ENCODE data around the gene PNO1.

The PNO1 gene

DNA sequence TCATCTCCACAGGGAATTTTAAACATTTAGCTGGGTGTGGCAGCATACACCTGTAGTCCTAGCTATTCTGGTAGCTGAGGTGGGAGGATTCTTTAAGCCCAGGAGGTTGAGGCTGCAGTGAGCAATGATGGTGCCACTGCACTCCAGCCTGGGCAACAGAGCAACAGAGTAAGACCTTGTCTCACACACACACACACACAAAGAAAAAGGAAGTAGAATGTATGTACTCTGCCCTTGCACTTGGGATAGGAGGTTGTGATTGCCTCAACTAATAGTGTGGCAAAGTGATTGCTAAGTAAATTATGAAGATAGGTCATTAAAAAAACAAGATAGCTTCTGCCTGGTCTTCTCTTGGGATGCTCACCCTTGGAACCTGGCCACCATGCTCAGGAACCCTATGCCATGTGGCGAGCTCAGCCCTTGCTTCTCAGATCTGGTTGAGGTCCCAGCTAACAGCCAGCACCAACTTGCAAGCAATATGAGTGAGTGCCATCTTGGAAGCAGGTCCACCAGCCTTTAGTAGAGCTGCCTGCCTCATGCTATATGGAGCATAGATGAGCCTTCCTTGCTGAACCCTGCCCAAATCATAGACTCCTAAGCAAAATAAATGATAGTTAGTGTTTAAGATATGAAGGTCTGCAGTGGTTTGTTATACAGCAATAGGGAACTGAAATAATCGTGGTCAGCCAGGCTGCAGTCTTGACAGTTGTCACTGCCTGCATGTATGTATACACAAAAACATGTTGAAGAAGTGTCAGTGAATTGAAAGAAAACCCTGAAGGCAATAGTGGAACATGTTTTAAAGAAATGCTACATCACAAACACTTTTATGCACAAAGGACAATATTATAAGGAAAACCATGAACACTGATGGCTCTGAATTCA, 30.1 kb upstream of the PNO1 start:
- no CpG with 5 or more reads among the region's 2 CpGs for WGBS, 2 donors (ENCODE audit: extremely low coverage in 2 of 2, insufficient read length in 2 of 2, insufficient replicate concordance in 1 of 2)

GRCh38 chr2:68134120-68134519, 23.6 kb upstream of the PNO1 start:
- Histone ChIP-seq H3K14ac (ENCODE audit: low read length) (no peak overlapping the region), H3K23ac (ENCODE audit: low read depth, low read length, poor library complexity) (no peak overlapping the region), H3K27me3 (ENCODE audit: control insufficient read depth in 3 of 3, insufficient read depth in 3 of 3, low read depth in 1 of 3, low read length in 3 of 3) (no peaks in the 10 kb centered on the region), H3K4me2 (ENCODE audit: insufficient read depth, low read length, poor library complexity, severe bottlenecking) (no peak overlapping the region), H2BK120ac (ENCODE audit: low read depth, low read length) (no peak overlapping the region), H2AK5ac (ENCODE audit: low read depth, low read length) (no peak overlapping the region), H2BK12ac (ENCODE audit: low read length) (no peak overlapping the region), H2BK5ac (ENCODE audit: low read length) (no peak overlapping the region), H2AFZ (ENCODE audit: low read length) (no peak overlapping the region), H3K36me3 (replicated peaks in 1 of 2; ENCODE audit: control insufficient read depth in 2 of 2, insufficient read depth in 2 of 2, low read length in 2 of 2) (peaks cover 6 to 42% of the 10 kb centered on the region in 2 donors), H3K4me1 (ENCODE audit: control insufficient read depth in 2 of 2, insufficient read depth in 1 of 2, low read depth in 1 of 2, low read length in 2 of 2) (no peaks in the 10 kb centered on the region), H3K4ac (ENCODE audit: low read length) (no peak overlapping the region), H3K9ac (ENCODE audit: low read depth, low read length, poor library complexity) (no peak overlapping the region), H4K8ac (ENCODE audit: low read depth, low read length) (no peak overlapping the region), H3K27ac (replicated peaks; ENCODE audit: low read length) (no peak overlapping the region), H3K18ac (ENCODE audit: low read length) (no peak overlapping the region), H3K9me3 (replicated peaks in 1 of 2; ENCODE audit: control insufficient read depth in 2 of 2, insufficient read depth in 1 of 2, low read depth in 1 of 2, low read length in 2 of 2) (no peaks in the 10 kb centered on the region), H2BK15ac (ENCODE audit: low read length) (no peak overlapping the region), H4K91ac (ENCODE audit: low read depth, low read length, poor library complexity) (no peak overlapping the region), H3K79me1 (ENCODE audit: low read depth, low read length) (no peaks in the 10 kb centered on the region), H3K4me3 (ENCODE audit: low read length in 2 of 2) (no peak overlapping the region)
- WGBS, 2 donors (ENCODE audit: extremely low coverage in 2 of 2, insufficient read length in 2 of 2, insufficient replicate concordance in 1 of 2) = no CpG with 5 or more reads among the region's 1 CpG
- DNase-seq (ENCODE audit: low spot score) = no peak

More for the DNA sequence above, 30.1 kb upstream of the PNO1 start:
- no peak overlapping the region for H2AFZ ChIP-seq (ENCODE audit: low read length)
- H3K9me3 ChIP-seq (replicated peaks in 1 of 2; ENCODE audit: control insufficient read depth in 2 of 2, insufficient read depth in 1 of 2, low read depth in 1 of 2, low read length in 2 of 2) = no peaks in the 10 kb centered on the region
- no peak overlapping the region for H3K4me3 ChIP-seq (ENCODE audit: low read length in 2 of 2)
- H2BK12ac ChIP-seq (ENCODE audit: low read length) = no peak overlapping the region
- H4K8ac ChIP-seq (ENCODE audit: low read depth, low read length) = no peak overlapping the region
- H3K4me2 ChIP-seq (ENCODE audit: insufficient read depth, low read length, poor library complexity, severe bottlenecking) = no peak overlapping the region
- no peak overlapping the region for H3K18ac ChIP-seq (ENCODE audit: low read length)
- DNase-seq (ENCODE audit: low spot score) = no peak
- no peaks in the 10 kb centered on the region for H3K79me1 ChIP-seq (ENCODE audit: low read depth, low read length)
- no peak overlapping the region for H2BK120ac ChIP-seq (ENCODE audit: low read depth, low read length)
- no peak overlapping the region for H3K23ac ChIP-seq (ENCODE audit: low read depth, low read length, poor library complexity)
- no peak overlapping the region for H2BK15ac ChIP-seq (ENCODE audit: low read length)
- H4K91ac ChIP-seq (ENCODE audit: low read depth, low read length, poor library complexity) = no peak overlapping the region
- no peak overlapping the region for H3K4ac ChIP-seq (ENCODE audit: low read length)
- no peak overlapping the region for H3K27ac ChIP-seq (replicated peaks; ENCODE audit: low read length)
- H3K14ac ChIP-seq (ENCODE audit: low read length) = no peak overlapping the region
- H3K9ac ChIP-seq (ENCODE audit: low read depth, low read length, poor library complexity) = no peak overlapping the region
- H2AK5ac ChIP-seq (ENCODE audit: low read depth, low read length) = no peak overlapping the region
- no peak overlapping the region for H2BK5ac ChIP-seq (ENCODE audit: low read length)
- H3K27me3 ChIP-seq (ENCODE audit: control insufficient read depth in 3 of 3, insufficient read depth in 3 of 3, low read depth in 1 of 3, low read length in 3 of 3) = no peaks in the 10 kb centered on the region
- H3K36me3 ChIP-seq (replicated peaks in 1 of 2; ENCODE audit: control insufficient read depth in 2 of 2, insufficient read depth in 2 of 2, low read length in 2 of 2) = peaks cover 0 to 5% of the 10 kb centered on the region in 2 donors
- no peaks in the 10 kb centered on the region for H3K4me1 ChIP-seq (ENCODE audit: control insufficient read depth in 2 of 2, insufficient read depth in 1 of 2, low read depth in 1 of 2, low read length in 2 of 2)

- H4K91ac ChIP-seq (ENCODE audit: low read depth, low read length, poor library complexity) = no peak overlapping the region
- H2BK5ac ChIP-seq (ENCODE audit: low read length) = no peak overlapping the region
- H3K4ac ChIP-seq (ENCODE audit: low read length) = no peak overlapping the region
- H3K14ac ChIP-seq (ENCODE audit: low read length) = no peak overlapping the region
- H3K9ac ChIP-seq (ENCODE audit: low read depth, low read length, poor library complexity) = no peak overlapping the region
- H3K27me3 ChIP-seq (ENCODE audit: control insufficient read depth in 3 of 3, insufficient read depth in 3 of 3, low read depth in 1 of 3, low read length in 3 of 3) = no peaks in the 10 kb centered on the region
- DNase-seq (ENCODE audit: low spot score) = no peak
- H3K4me2 ChIP-seq (ENCODE audit: insufficient read depth, low read length, poor library complexity, severe bottlenecking) = no peak overlapping the region
- H2BK120ac ChIP-seq (ENCODE audit: low read depth, low read length) = no peak overlapping the region
- H4K8ac ChIP-seq (ENCODE audit: low read depth, low read length) = no peak overlapping the region
- no peaks in the 10 kb centered on the region for H3K79me1 ChIP-seq (ENCODE audit: low read depth, low read length)
- H3K27ac ChIP-seq (replicated peaks; ENCODE audit: low read length) = no peak overlapping the region
- H2AK5ac ChIP-seq (ENCODE audit: low read depth, low read length) = no peak overlapping the region
- H2AFZ ChIP-seq (ENCODE audit: low read length) = no peak overlapping the region
- no peak overlapping the region for H3K4me3 ChIP-seq (ENCODE audit: low read length in 2 of 2)
- H3K4me1 ChIP-seq (ENCODE audit: control insufficient read depth in 2 of 2, insufficient read depth in 1 of 2, low read depth in 1 of 2, low read length in 2 of 2) = no peaks in the 10 kb centered on the region
- no peak overlapping the region for H3K18ac ChIP-seq (ENCODE audit: low read length)
- H3K9me3 ChIP-seq (replicated peaks in 1 of 2; ENCODE audit: control insufficient read depth in 2 of 2, insufficient read depth in 1 of 2, low read depth in 1 of 2, low read length in 2 of 2) = no peaks in the 10 kb centered on the region
- H2BK15ac ChIP-seq (ENCODE audit: low read length) = no peak overlapping the region
- H2BK12ac ChIP-seq (ENCODE audit: low read length) = no peak overlapping the region
- peaks cover 6 to 42% of the 10 kb centered on the region in 2 donors for H3K36me3 ChIP-seq (replicated peaks in 1 of 2; ENCODE audit: control insufficient read depth in 2 of 2, insufficient read depth in 2 of 2, low read length in 2 of 2)
- WGBS, 2 donors (ENCODE audit: extremely low coverage in 2 of 2, insufficient read length in 2 of 2, insufficient replicate concordance in 1 of 2) = no CpG with 5 or more reads among the region's 6 CpGs
- no peak overlapping the region for H3K23ac ChIP-seq (ENCODE audit: low read depth, low read length, poor library complexity)
Observed at GRCh38 chr2:68134554-68134953, 23.1 kb upstream of the PNO1 start.

- H3K23ac ChIP-seq (ENCODE audit: low read depth, low read length, poor library complexity) = no peak overlapping the region
- no peak overlapping the region for H2BK12ac ChIP-seq (ENCODE audit: low read length)
- no peak overlapping the region for H2BK120ac ChIP-seq (ENCODE audit: low read depth, low read length)
- WGBS, 2 donors (ENCODE audit: extremely low coverage in 2 of 2, insufficient read length in 2 of 2, insufficient replicate concordance in 1 of 2) = no CpG with 5 or more reads among the region's 7 CpGs
- H4K8ac ChIP-seq (ENCODE audit: low read depth, low read length) = no peak overlapping the region
- no peak overlapping the region for H3K14ac ChIP-seq (ENCODE audit: low read length)
- no peaks in the 10 kb centered on the region for H3K27me3 ChIP-seq (ENCODE audit: control insufficient read depth in 3 of 3, insufficient read depth in 3 of 3, low read depth in 1 of 3, low read length in 3 of 3)
- no peak overlapping the region for H3K9ac ChIP-seq (ENCODE audit: low read depth, low read length, poor library complexity)
- no peaks in the 10 kb centered on the region for H3K9me3 ChIP-seq (replicated peaks in 1 of 2; ENCODE audit: control insufficient read depth in 2 of 2, insufficient read depth in 1 of 2, low read depth in 1 of 2, low read length in 2 of 2)
- H4K91ac ChIP-seq (ENCODE audit: low read depth, low read length, poor library complexity) = no peak overlapping the region
- H3K18ac ChIP-seq (ENCODE audit: low read length) = no peak overlapping the region
- H3K4me3 ChIP-seq (ENCODE audit: low read length in 2 of 2) = no peak overlapping the region
- H3K4ac ChIP-seq (ENCODE audit: low read length) = no peak overlapping the region
- no peak overlapping the region for H2BK15ac ChIP-seq (ENCODE audit: low read length)
- no peak for DNase-seq (ENCODE audit: low spot score)
- peaks cover 6 to 42% of the 10 kb centered on the region in 2 donors for H3K36me3 ChIP-seq (replicated peaks in 1 of 2; ENCODE audit: control insufficient read depth in 2 of 2, insufficient read depth in 2 of 2, low read length in 2 of 2)
- no peak overlapping the region for H3K27ac ChIP-seq (replicated peaks; ENCODE audit: low read length)
- no peak overlapping the region for H2AK5ac ChIP-seq (ENCODE audit: low read depth, low read length)
- H3K79me1 ChIP-seq (ENCODE audit: low read depth, low read length) = no peaks in the 10 kb centered on the region
- no peak overlapping the region for H3K4me2 ChIP-seq (ENCODE audit: insufficient read depth, low read length, poor library complexity, severe bottlenecking)
- H3K4me1 ChIP-seq (ENCODE audit: control insufficient read depth in 2 of 2, insufficient read depth in 1 of 2, low read depth in 1 of 2, low read length in 2 of 2) = no peaks in the 10 kb centered on the region
- no peak overlapping the region for H2BK5ac ChIP-seq (ENCODE audit: low read length)
- no peak overlapping the region for H2AFZ ChIP-seq (ENCODE audit: low read length)
Observed at GRCh38 chr2:68135448-68136320, 22.0 kb upstream of the PNO1 start.
